H9 (cell line): ENCODE measurements around the gene C18orf63. TPM values are rescaled to one million over a fixed set of nuclear protein-coding genes. Genes with fewer than 3 reads are reported as not detected.
A peak's percentile ranks its signal among the peaks of the same experiment; 100 is the strongest.

Experiments used
- DNase-seq: peaks from one replicate; pipeline ENCODE4 v3.0.0-alpha.2; 2017
- H2AFZ ChIP-seq: one replicate; pipeline ENCODE4 v1.6.1; 2013; ENCODE audit warnings: mild to moderate bottlenecking, low read length, control low read depth, moderate library complexity
- H2AK5ac ChIP-seq: 2 replicates; pipeline ENCODE4 v1.6.1; 2013; ENCODE audit warnings: low read length, control low read depth, mixed read lengths; ENCODE audit not compliant: insufficient read length
- H2BK120ac ChIP-seq: one replicate; pipeline ENCODE4 v1.6.1; 2013; ENCODE audit warnings: low read depth, mild to moderate bottlenecking, low read length, control low read depth, inconsistent platforms; ENCODE audit not compliant: poor library complexity, severe bottlenecking
- H2BK12ac ChIP-seq: 2 replicates; pipeline ENCODE4 v1.6.1; 2013; ENCODE audit warnings: low read length, control low read depth, mixed read lengths, low read depth; ENCODE audit not compliant: insufficient read length
- H2BK15ac ChIP-seq: 2 replicates; pipeline ENCODE4 v1.6.1; 2013; ENCODE audit warnings: low read depth, low read length, control low read depth
- H2BK20ac ChIP-seq: one replicate; pipeline ENCODE4 v1.6.1; 2013; ENCODE audit warnings: low read depth, mild to moderate bottlenecking, low read length, control low read depth, inconsistent platforms; ENCODE audit not compliant: poor library complexity, severe bottlenecking
- H2BK5ac ChIP-seq: 2 replicates; pipeline ENCODE4 v1.6.1; 2013; ENCODE audit warnings: low read length, control low read depth, mixed read lengths; ENCODE audit not compliant: insufficient read length
- H3K14ac ChIP-seq: 2 replicates; pipeline ENCODE4 v1.6.1; 2013; ENCODE audit warnings: low read length, control low read depth; ENCODE audit not compliant: insufficient read depth
- H3K18ac ChIP-seq: 2 replicates; pipeline ENCODE4 v1.6.1; 2013; ENCODE audit warnings: low read depth, mild to moderate bottlenecking, mixed read lengths, low read length, control low read depth; ENCODE audit not compliant: insufficient read length
- H3K23ac ChIP-seq: 2 replicates; pipeline ENCODE4 v1.6.1; 2013; ENCODE audit warnings: low read length, control low read depth, mixed read lengths, low read depth; ENCODE audit not compliant: insufficient read length
- H3K23me2 ChIP-seq: 2 replicates; pipeline ENCODE4 v1.6.1; 2013; ENCODE audit warnings: low read depth, mild to moderate bottlenecking, mixed read lengths, low read length, control low read depth; ENCODE audit not compliant: insufficient read length, poor library complexity, severe bottlenecking
- H3K27ac ChIP-seq: 2 replicates; pipeline ENCODE4 v1.5.1; 2013; ENCODE audit warnings: low read length, control low read depth, mixed read lengths, low read depth; ENCODE audit not compliant: insufficient read length
- H3K27me3 ChIP-seq: 2 replicates; pipeline ENCODE4 v1.6.1; 2013; ENCODE audit warnings: low read length, control low read depth, inconsistent platforms; ENCODE audit not compliant: insufficient read depth
- H3K4ac ChIP-seq: 2 replicates; pipeline ENCODE4 v1.6.1; 2013; ENCODE audit warnings: low read depth, mild to moderate bottlenecking, control low read depth, inconsistent platforms, low read length, moderate library complexity
- H3K4me1 ChIP-seq: 2 replicates; pipeline ENCODE4 v1.6.1; 2013; ENCODE audit warnings: low read length, control low read depth, inconsistent platforms; ENCODE audit not compliant: insufficient read depth
- H3K4me2 ChIP-seq: 2 replicates; pipeline ENCODE4 v1.6.1; 2013; ENCODE audit warnings: low read length, control low read depth, mixed read lengths; ENCODE audit not compliant: insufficient read length, insufficient read depth
- H3K56ac ChIP-seq: 2 replicates; pipeline ENCODE4 v1.6.1; 2013; ENCODE audit warnings: low read depth, mild to moderate bottlenecking, mixed read lengths, low read length, control low read depth; ENCODE audit not compliant: insufficient read length
- H3K79me1 ChIP-seq: 2 replicates; pipeline ENCODE4 v1.6.1; 2013; ENCODE audit warnings: low read depth, mild to moderate bottlenecking, moderate library complexity, low read length, control low read depth, inconsistent platforms; ENCODE audit not compliant: insufficient read depth, poor library complexity, severe bottlenecking
- H3K79me2 ChIP-seq: 2 replicates; pipeline ENCODE4 v1.6.1; 2013; ENCODE audit warnings: low read length, control low read depth, inconsistent platforms; ENCODE audit not compliant: insufficient read depth
- H3K9ac ChIP-seq: 2 replicates; pipeline ENCODE4 v1.6.1; 2013; ENCODE audit warnings: low read length, control low read depth, mixed read lengths; ENCODE audit not compliant: insufficient read length; ENCODE audit errors: extremely low read depth
- H3K9me3 ChIP-seq: one replicate; pipeline ENCODE4 v1.6.1; 2013; ENCODE audit warnings: low read depth, low read length, inconsistent platforms; ENCODE audit not compliant: control insufficient read depth
- H3T11ph ChIP-seq: one replicate; pipeline ENCODE4 v1.6.1; 2013; ENCODE audit warnings: mild to moderate bottlenecking, low read length, control low read depth, inconsistent platforms
- H4K20me1 ChIP-seq: one replicate; pipeline ENCODE4 v1.6.1; 2013; ENCODE audit not compliant: control insufficient read depth, insufficient read length, insufficient read depth
- H4K5ac ChIP-seq: 2 replicates; pipeline ENCODE4 v1.6.1; 2013; ENCODE audit warnings: low read depth, mild to moderate bottlenecking, mixed read lengths, low read length, control low read depth; ENCODE audit not compliant: insufficient read length
- H4K8ac ChIP-seq: replicated peaks from 2 replicates; pipeline ENCODE4 v1.6.1; 2013; ENCODE audit warnings: low read length, control low read depth, mixed read lengths, low read depth; ENCODE audit not compliant: insufficient read length
- H4K91ac ChIP-seq: 2 replicates; pipeline ENCODE4 v1.6.1; 2013; ENCODE audit warnings: low read depth, mild to moderate bottlenecking, moderate library complexity, mixed read lengths, low read length, control low read depth; ENCODE audit not compliant: insufficient read length
- H3K27ac Mint-ChIP-seq, 3 experiments: 2 replicates in 2 of 3; 3 replicates in 1 of 3; pipeline ENCODE4 v1.8.0; 2020 to 2021; ENCODE audit warnings: mixed read lengths in 3 of 3, mild to moderate bottlenecking in 1 of 3, moderate library complexity in 1 of 3
- H3K27me3 Mint-ChIP-seq: 2 replicates; pipeline ENCODE4 v1.8.0; 2021; ENCODE audit warnings: low read depth, mild to moderate bottlenecking, moderate library complexity, mixed read lengths
- H3K36me3 Mint-ChIP-seq, 3 experiments: 2 replicates in 2 of 3; 3 replicates in 1 of 3; pipeline ENCODE4 v1.8.0; 2020 to 2021; ENCODE audit warnings: low read depth in 3 of 3, mixed read lengths in 3 of 3; ENCODE audit not compliant: insufficient read depth in 1 of 3
- H3K4me1 Mint-ChIP-seq, 2 experiments: 2 replicates each; pipeline ENCODE4 v1.8.0; 2020; ENCODE audit warnings: mixed read lengths in 2 of 2
- H3K4me3 Mint-ChIP-seq, 2 experiments: 2 replicates in 1 of 2; 3 replicates in 1 of 2; pipeline ENCODE4 v1.8.0; 2020 to 2021; ENCODE audit warnings: mild to moderate bottlenecking in 2 of 2, mixed read lengths in 2 of 2, moderate library complexity in 1 of 2
- H3K9me3 Mint-ChIP-seq, 2 experiments: 2 replicates in 1 of 2; 3 replicates in 1 of 2; pipeline ENCODE4 v1.8.0; 2020; ENCODE audit warnings: mild to moderate bottlenecking in 2 of 2, mixed read lengths in 2 of 2, moderate library complexity in 1 of 2
- WGBS: extraction: QIAGEN DNeasy Blood & Tissue Kit; methylation state at CpG from one replicate; pipeline ENCODE4 v1.1.7; 2013; ENCODE audit warnings: missing lambda C conversion rate, low lambda C conversion rate, mixed read lengths; ENCODE audit not compliant: insufficient read length; ENCODE audit errors: extremely low coverage; 5-methylcytosine and 5-hydroxymethylcytosine counted together
- total RNA-seq: library from RNA; stranded (reverse); gene quantifications from 2 replicates; pipeline ENCODE4 v1.2.1, GENCODE V29; 2021
- TF ChIP-seq, protein P1 (sequence below): fragments of 200-600 bp; sonication (generic); conservative IDR thresholded peaks from 3 replicates; pipeline ENCODE4 v1.8.0; 2021; ENCODE audit warnings: antibody characterized with exemption, mild to moderate bottlenecking

C18orf63 gene
- total RNA-seq, 1 experiment from 2014 or later = not detected

DNA sequence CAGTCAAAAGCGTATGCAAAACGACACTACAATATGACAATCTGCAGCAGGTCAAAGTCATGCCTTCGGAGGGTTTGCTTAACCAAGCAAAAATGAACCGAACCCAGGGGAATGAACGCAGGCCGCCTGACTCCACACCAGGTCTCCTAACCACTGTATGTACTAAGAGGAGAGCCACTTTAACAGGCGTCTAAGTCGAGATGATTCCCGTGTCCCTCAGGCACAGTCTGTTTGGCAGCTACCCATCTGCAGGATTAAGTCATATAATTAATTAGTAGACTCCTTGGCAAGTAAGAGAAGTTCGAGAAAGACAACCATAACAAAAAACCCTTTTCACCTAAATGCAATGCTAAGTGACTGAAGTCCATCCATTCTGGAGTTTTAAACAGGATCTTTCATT lies 39.0 kb upstream of the C18orf63 start:
- TF ChIP-seq, protein P1, sequence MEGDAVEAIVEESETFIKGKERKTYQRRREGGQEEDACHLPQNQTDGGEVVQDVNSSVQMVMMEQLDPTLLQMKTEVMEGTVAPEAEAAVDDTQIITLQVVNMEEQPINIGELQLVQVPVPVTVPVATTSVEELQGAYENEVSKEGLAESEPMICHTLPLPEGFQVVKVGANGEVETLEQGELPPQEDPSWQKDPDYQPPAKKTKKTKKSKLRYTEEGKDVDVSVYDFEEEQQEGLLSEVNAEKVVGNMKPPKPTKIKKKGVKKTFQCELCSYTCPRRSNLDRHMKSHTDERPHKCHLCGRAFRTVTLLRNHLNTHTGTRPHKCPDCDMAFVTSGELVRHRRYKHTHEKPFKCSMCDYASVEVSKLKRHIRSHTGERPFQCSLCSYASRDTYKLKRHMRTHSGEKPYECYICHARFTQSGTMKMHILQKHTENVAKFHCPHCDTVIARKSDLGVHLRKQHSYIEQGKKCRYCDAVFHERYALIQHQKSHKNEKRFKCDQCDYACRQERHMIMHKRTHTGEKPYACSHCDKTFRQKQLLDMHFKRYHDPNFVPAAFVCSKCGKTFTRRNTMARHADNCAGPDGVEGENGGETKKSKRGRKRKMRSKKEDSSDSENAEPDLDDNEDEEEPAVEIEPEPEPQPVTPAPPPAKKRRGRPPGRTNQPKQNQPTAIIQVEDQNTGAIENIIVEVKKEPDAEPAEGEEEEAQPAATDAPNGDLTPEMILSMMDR = no peak
- Histone ChIP-seq H3K56ac (no peak overlapping the region), H3K79me2 (peaks cover 16% of the 10 kb centered on the region; the same call in 1 of the 2 replicates), H3K23me2 (no peaks in the 10 kb centered on the region), H3K4me2 (no peak overlapping the region), H3K9me3 (no peaks in the 10 kb centered on the region), H4K8ac (no peak overlapping the region), H3K14ac (no peak overlapping the region), H3K4ac (no peak overlapping the region), H2AFZ (no peak overlapping the region), H3K9ac (no peak overlapping the region), H2BK12ac (no peak overlapping the region), H2BK120ac (no peak overlapping the region), H3K4me1 (peaks cover 14% of the 10 kb centered on the region), H4K5ac (no peak overlapping the region), H2BK5ac (no peak overlapping the region), H2AK5ac (no peak overlapping the region), H3K27ac (no peak overlapping the region), H3K27me3 (no peaks in the 10 kb centered on the region), H3K18ac (no peak overlapping the region), H3K79me1 (peaks cover 12% of the 10 kb centered on the region), H4K20me1 (no peaks in the 10 kb centered on the region), H2BK15ac (no peak overlapping the region), H4K91ac (no peak overlapping the region), H3T11ph (no peak overlapping the region), H3K23ac (no peak overlapping the region), H2BK20ac (no peak overlapping the region)
- peaks cover 36 to 39% of the 10 kb centered on the region in 2 experiments for H3K4me1 Mint-ChIP-seq
- no peak for DNase-seq
- H3K27ac Mint-ChIP-seq = peak overlapping the region in 1 of 3 experiments; percentile 2; a peak in 3 of 7 replicates
- no CpG with 5 or more reads among the region's 10 CpGs for WGBS
- H3K27me3 Mint-ChIP-seq = no peaks in the 10 kb centered on the region
- no peak overlapping the region for H3K4me3 Mint-ChIP-seq
- no peaks in the 10 kb centered on the region for H3K9me3 Mint-ChIP-seq
- H3K36me3 Mint-ChIP-seq = peaks cover 19 to 22% (median 21%) of the 10 kb centered on the region in 3 experiments
